HUES48 (cell line): Measurements from ENCODE around the gene RIC8A.

ENCODE experiments used
- H3K27ac ChIP-seq: one replicate; pipeline ENCODE4 v1.7.0; 2013; ENCODE audit warnings: low read depth, low read length, inconsistent platforms
- H3K27me3 ChIP-seq: 2 replicates; pipeline ENCODE4 v1.6.1; 2013; ENCODE audit warnings: mild to moderate bottlenecking, low read length; ENCODE audit not compliant: control insufficient read depth, insufficient read depth
- H3K36me3 ChIP-seq: 2 replicates; pipeline ENCODE4 v1.6.1; 2013; ENCODE audit warnings: low read length; ENCODE audit not compliant: control insufficient read depth, insufficient read depth
- H3K4me1 ChIP-seq: 2 replicates; pipeline ENCODE4 v1.6.1; 2013; ENCODE audit warnings: mild to moderate bottlenecking, low read length; ENCODE audit not compliant: control insufficient read depth, insufficient read depth
- H3K4me3 ChIP-seq: 2 replicates; pipeline ENCODE4 v1.5.1; 2013; ENCODE audit warnings: mild to moderate bottlenecking, low read depth, low read length
- H3K9ac ChIP-seq: 2 replicates; pipeline ENCODE4 v1.6.1; 2013; ENCODE audit warnings: mild to moderate bottlenecking, low read depth, low read length, moderate library complexity
- H3K9me3 ChIP-seq: 2 replicates; pipeline ENCODE4 v1.6.1; 2013; ENCODE audit warnings: low read length; ENCODE audit not compliant: control insufficient read depth, insufficient read depth

RIC8A gene

DNA sequence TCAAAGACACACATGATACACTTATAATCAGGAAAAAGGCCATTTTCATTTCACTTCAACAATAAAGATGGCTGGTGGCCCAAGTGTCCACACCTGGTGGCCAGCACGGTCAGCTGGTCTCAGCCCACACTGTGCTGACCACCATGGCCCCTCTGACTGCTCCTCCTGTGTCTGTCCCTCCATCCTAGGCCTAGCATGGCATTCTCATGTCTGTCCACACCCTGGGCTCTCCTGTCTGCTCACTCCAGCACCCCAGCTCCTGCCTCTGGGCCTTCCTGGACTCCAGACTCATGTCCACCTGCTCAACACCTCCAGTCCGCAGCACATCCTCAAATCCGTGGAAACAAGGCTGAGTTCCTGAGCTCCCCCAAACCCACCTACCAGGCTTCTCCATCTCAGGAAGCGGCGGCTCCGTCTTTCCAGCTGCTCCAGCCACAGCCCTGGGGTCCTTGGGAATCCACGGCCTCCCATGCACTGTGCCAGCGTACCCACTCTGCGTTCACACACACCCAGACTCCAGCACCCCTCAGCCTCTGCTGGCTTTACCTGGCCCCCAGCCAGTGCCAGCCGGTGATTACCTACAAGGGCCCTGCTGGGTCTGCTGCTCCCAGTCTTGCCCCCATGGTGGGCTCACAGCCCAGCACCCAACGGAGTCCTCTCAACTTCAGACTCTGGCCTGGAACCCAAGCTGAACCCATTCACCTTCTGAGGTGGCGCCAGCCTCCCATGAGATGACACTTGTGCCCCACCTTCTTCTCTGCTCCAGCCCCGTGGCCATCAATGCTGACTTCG is 14.7 kb downstream of the RIC8A start:
- no peak overlapping the region for H3K27ac ChIP-seq
- H3K9me3 ChIP-seq: no peaks in the 10 kb centered on the region
- no peak overlapping the region for H3K4me3 ChIP-seq
- H3K9ac ChIP-seq: no peak overlapping the region
- H3K27me3 ChIP-seq: no peaks in the 10 kb centered on the region
- H3K4me1 ChIP-seq: no peaks in the 10 kb centered on the region
- H3K36me3 ChIP-seq: no peaks in the 10 kb centered on the region

- H3K9me3 ChIP-seq: no peaks in the 10 kb centered on the region
- H3K36me3 ChIP-seq: no peaks in the 10 kb centered on the region
- H3K9ac ChIP-seq: no peak overlapping the region
- no peak overlapping the region for H3K27ac ChIP-seq
- H3K4me1 ChIP-seq: no peaks in the 10 kb centered on the region
- H3K27me3 ChIP-seq: no peaks in the 10 kb centered on the region
- no peak overlapping the region for H3K4me3 ChIP-seq
Measured at GRCh38 chr11:223026-223789, 15.7 kb downstream of the RIC8A start.

DNA sequence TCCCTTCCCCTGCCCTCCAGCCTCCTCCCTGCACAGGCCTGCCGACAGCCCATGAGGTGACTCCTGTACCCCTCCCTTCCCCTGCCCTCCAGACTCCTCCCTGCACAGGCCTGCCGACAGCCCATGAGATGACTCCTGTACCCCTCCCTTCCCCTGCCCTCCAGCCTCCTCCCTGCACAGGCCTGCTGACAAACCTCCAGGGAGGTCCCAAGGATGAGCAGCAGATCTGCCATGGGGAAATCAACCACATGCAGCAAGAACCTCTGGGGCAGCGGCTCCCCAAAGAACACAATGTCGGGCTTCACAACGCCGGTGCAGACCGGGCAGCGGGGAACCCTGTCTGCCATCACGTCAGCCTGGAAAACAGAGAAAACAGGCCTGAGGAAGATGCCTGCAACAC is 16.4 kb downstream of the RIC8A start:
- no peaks in the 10 kb centered on the region for H3K27me3 ChIP-seq
- no peaks in the 10 kb centered on the region for H3K9me3 ChIP-seq
- no peaks in the 10 kb centered on the region for H3K36me3 ChIP-seq
- H3K9ac ChIP-seq: no peak overlapping the region
- H3K4me3 ChIP-seq: no peak overlapping the region
- H3K4me1 ChIP-seq: no peaks in the 10 kb centered on the region
- H3K27ac ChIP-seq: no peak overlapping the region

- Histone ChIP-seq H3K9me3 (no peaks in the 10 kb centered on the region), H3K4me1 (no peaks in the 10 kb centered on the region), H3K27me3 (no peaks in the 10 kb centered on the region), H3K4me3 (no peak overlapping the region), H3K36me3 (no peaks in the 10 kb centered on the region), H3K27ac (no peak overlapping the region), H3K9ac (no peak overlapping the region)
Measured at GRCh38 chr11:224424-224823, 16.9 kb downstream of the RIC8A start.

GRCh38 chr11:225734-226453 is 18.4 kb downstream of the RIC8A start:
- Histone ChIP-seq H3K4me3 (no peak overlapping the region), H3K9me3 (no peaks in the 10 kb centered on the region), H3K36me3 (no peaks in the 10 kb centered on the region), H3K4me1 (no peaks in the 10 kb centered on the region), H3K27ac (no peak overlapping the region), H3K9ac (no peak overlapping the region), H3K27me3 (no peaks in the 10 kb centered on the region)

DNA sequence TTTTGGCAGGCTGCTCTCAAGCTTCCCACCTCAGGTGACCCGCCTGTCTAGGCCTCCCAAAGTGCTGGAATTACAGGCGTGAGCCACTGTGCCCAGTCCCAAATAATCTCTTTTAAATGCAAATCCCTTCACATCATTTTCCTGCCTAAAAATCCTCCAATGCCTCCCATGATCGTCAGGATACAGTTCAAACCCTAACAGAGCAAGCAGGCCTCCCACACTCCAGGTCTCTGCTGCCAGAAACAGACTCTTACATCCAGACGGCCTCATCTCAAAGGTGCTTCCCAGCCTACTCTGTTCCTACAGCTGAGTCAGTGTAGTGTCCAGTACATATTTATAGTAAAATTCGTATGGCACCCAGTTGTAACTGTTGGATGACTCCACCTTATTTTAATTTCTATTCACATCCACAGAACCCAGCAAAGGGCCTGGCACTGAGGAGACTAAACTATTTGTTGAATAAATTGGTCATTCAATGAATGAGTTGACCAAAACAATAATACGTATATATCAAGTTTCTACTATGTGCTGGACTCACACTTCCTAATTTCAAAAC is 20.4 kb downstream of the RIC8A start:
- no peaks in the 10 kb centered on the region for H3K27me3 ChIP-seq
- no peak overlapping the region for H3K27ac ChIP-seq
- no peaks in the 10 kb centered on the region for H3K4me1 ChIP-seq
- H3K4me3 ChIP-seq: no peak overlapping the region
- H3K9me3 ChIP-seq: no peaks in the 10 kb centered on the region
- no peaks in the 10 kb centered on the region for H3K36me3 ChIP-seq
- no peak overlapping the region for H3K9ac ChIP-seq

- Histone ChIP-seq H3K9ac (no peak overlapping the region), H3K36me3 (no peaks in the 10 kb centered on the region), H3K4me3 (no peak overlapping the region), H3K27me3 (no peaks in the 10 kb centered on the region), H3K4me1 (no peaks in the 10 kb centered on the region), H3K27ac (no peak overlapping the region), H3K9me3 (no peaks in the 10 kb centered on the region)
Measured at GRCh38 chr11:230431-230830, 22.9 kb downstream of the RIC8A start.

DNA sequence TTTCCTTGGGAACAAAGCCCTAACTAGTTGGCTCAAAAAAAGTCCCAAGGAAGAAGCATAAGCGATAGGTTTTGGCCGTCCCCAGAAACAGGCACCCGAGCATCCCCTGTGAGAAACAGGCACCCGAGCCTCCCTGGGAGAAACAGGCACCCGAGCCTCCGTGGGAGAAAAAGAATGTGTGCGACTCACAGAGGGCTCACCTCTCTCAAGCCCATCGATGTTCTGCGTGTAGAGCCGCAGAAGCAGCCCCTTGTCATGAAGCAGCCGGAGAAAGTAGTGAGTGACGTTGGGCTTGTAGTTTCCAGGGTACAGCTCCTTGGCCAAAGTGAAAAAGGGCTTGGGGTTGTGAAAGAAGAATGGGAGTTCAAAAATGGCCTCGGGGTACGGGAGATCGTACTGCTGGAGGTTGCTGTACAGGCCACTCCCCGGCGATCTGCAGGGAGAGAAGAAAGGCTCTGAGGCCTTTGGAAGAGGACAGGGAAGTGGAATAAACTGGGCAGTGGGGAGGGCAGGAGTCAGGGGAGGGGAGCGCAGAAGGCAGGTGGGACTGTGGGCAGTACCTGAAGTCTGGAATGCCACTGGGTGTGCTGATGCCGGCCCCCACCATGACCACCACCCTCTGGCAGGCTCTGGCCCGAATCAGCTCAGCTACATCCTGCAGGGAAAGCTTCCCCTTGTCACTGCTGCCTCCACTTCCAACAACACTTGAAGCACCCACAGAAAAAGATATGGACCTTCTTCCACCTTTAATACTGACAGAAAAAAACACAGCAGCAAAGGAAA is 25.5 kb downstream of the RIC8A start:
- no peak overlapping the region for H3K27ac ChIP-seq
- no peak overlapping the region for H3K4me3 ChIP-seq
- no peaks in the 10 kb centered on the region for H3K9me3 ChIP-seq
- no peak overlapping the region for H3K9ac ChIP-seq
- H3K4me1 ChIP-seq: peaks cover 5% of the 10 kb centered on the region
- no peaks in the 10 kb centered on the region for H3K36me3 ChIP-seq
- no peaks in the 10 kb centered on the region for H3K27me3 ChIP-seq

- Histone ChIP-seq H3K9ac (no peak overlapping the region), H3K4me1 (peaks cover 8% of the 10 kb centered on the region), H3K9me3 (no peaks in the 10 kb centered on the region), H3K4me3 (peak overlapping the region; percentile 96), H3K27me3 (no peaks in the 10 kb centered on the region), H3K27ac (no peak overlapping the region), H3K36me3 (peaks cover 11% of the 10 kb centered on the region)
Measured at GRCh38 chr11:235180-235579, 27.7 kb downstream of the RIC8A start.

DNA sequence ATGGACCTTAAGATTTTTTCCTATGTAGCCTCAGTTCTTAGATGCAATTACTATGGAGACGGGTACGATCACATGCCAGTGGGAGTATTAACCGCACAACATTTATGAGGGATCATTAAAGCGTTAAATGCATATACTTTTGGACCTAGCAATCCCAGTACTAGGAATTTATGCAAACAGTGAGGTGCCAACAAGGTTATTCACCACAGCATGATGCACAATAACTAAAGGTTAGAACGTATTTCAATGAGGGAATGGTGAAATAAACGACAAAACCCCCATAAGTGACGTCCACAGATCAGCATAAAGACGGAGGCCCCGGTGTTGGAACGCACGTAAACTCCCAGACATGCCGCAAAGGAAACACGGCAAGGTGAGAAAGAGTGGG is 28.1 kb downstream of the RIC8A start:
- Histone ChIP-seq H3K9ac (peak overlapping the region; percentile 83), H3K4me3 (peak overlapping the region; percentile 96), H3K27ac (peak overlapping the region; percentile 76), H3K9me3 (no peaks in the 10 kb centered on the region), H3K27me3 (no peaks in the 10 kb centered on the region), H3K4me1 (peaks cover 8% of the 10 kb centered on the region), H3K36me3 (peaks cover 16% of the 10 kb centered on the region)
